ENCODE data around the gene HEPACAM2.

Gene HEPACAM2

GRCh38 chr7:93226310-93226709 lies at the start of gene HEPACAM2:
Gene HEPACAM2, minus strand, starts transcription at chr7:93226469.
- no peak for DNase-seq

GRCh38 chr7:93265220-93265619 lies 39.0 kb upstream of the HEPACAM2 start:
- DNase-seq, result no peak

- DNase-seq, result no peak
These were observed 36.3 kb upstream of the HEPACAM2 start for GRCh38 chr7:93262535-93262934.

GRCh38 chr7:93258661-93259060 lies 32.4 kb upstream of the HEPACAM2 start:
- DNase-seq, result no peak

GRCh38 chr7:93249491-93250148 lies 23.4 kb upstream of the HEPACAM2 start:
- no peak for DNase-seq

GRCh38 chr7:93245525-93246432 lies 19.5 kb upstream of the HEPACAM2 start:
- no peak for DNase-seq

GRCh38 chr7:93242106-93242505 lies 15.8 kb upstream of the HEPACAM2 start:
- no peak for DNase-seq

- DNase-seq, result no peak
These were observed 13.6 kb upstream of the HEPACAM2 start for GRCh38 chr7:93239824-93240223.

- DNase-seq, result no peak
These were observed 12.5 kb upstream of the HEPACAM2 start for GRCh38 chr7:93238748-93239147.

- no peak for DNase-seq
These were observed 11.9 kb upstream of the HEPACAM2 start for GRCh38 chr7:93238131-93238530.

- DNase-seq, result no peak
These were observed 9.3 kb upstream of the HEPACAM2 start for GRCh38 chr7:93235541-93235940.

GRCh38 chr7:93232673-93233018 lies 6.4 kb upstream of the HEPACAM2 start:
- DNase-seq, result no peak

- peak; percentile 95 for DNase-seq
These were observed 5.8 kb upstream of the HEPACAM2 start, which contains the start of gene VPS50 for GRCh38 chr7:93231799-93232672. Gene VPS50, plus strand, starts transcription at chr7:93232366. Its CDS starts 102 bp downstream, at chr7:93232468.

GRCh38 chr7:93231259-93231658 lies 5.0 kb upstream of the HEPACAM2 start:
- DNase-seq, result no peak

GRCh38 chr7:93228302-93228701 lies 2.0 kb upstream of the HEPACAM2 start:
- DNase-seq, result no peak

- no peak for DNase-seq
These were observed 6.4 kb downstream of the HEPACAM2 start for GRCh38 chr7:93219868-93220267.

- no peak for DNase-seq
These were observed 7.1 kb downstream of the HEPACAM2 start for GRCh38 chr7:93218997-93219827.

- DNase-seq, result no peak
These were observed 13.4 kb downstream of the HEPACAM2 start for GRCh38 chr7:93212881-93213280.

- no peak for DNase-seq
These were observed 14.9 kb downstream of the HEPACAM2 start for GRCh38 chr7:93211228-93211818.

GRCh38 chr7:93205046-93205445 lies 21.2 kb downstream of the HEPACAM2 start:
- DNase-seq, result no peak

- DNase-seq, result no peak
These were observed 22.8 kb downstream of the HEPACAM2 start for GRCh38 chr7:93203496-93203895.

All from left hindlimb (tissue), 1 donor.